Measurements from ENCODE around the gene P2RX6. TPM values are rescaled to one million over a fixed set of nuclear protein-coding genes. Genes with fewer than 3 reads are reported as not detected.

The P2RX6 gene
- total and polyA plus RNA-seq, 2 of the 4 experiments (the other 2 are of a cell fraction), result 0.90 to 1.6 TPM

DNA sequence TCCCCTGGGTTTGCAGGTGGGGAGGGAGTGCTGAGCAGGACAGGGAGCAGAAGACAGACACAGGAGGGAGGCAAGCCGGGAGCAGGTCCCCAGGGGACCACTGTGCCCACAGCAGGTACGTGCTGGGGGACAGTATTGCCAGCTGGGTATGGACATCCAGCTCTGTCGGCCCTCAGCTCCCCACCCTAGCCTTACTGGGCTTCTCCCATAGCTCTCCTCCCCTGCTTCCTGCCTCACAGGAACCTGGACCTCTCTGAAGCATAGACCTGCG, 40.5 kb downstream of the P2RX6 start:
- no peak overlapping the region for H2AK9ac ChIP-seq (replicated peaks; ENCODE audit: low read depth, low read length, poor library complexity)
- no peaks in the 10 kb centered on the region for H3K9me1 ChIP-seq (ENCODE audit: insufficient read depth, low read length)
- no peak overlapping the region for H4K91ac ChIP-seq (ENCODE audit: insufficient read depth, low read depth, low read length)
- no peak overlapping the region for H4K5ac ChIP-seq (ENCODE audit: low read depth, low read length)
- TF ChIP-seq BHLHE40 (IDR thresholded peaks at IDR 0.05; ENCODE audit: low read depth, low read length), result no peak
- no peak for TF ChIP-seq POLR2A (IDR thresholded peaks at IDR 0.05; ENCODE audit: low read depth, low read length)
- no peak for TF ChIP-seq RFX5 (IDR thresholded peaks at IDR 0.05; ENCODE audit: low read depth, low read length)
- no peak for TF ChIP-seq SMC3 (IDR thresholded peaks at IDR 0.05; ENCODE audit: low read depth, low read length)
- no peak for TF ChIP-seq FOS (IDR thresholded peaks at IDR 0.05; ENCODE audit: low read depth, low read length)
- no peak for TF ChIP-seq NFE2L2 (IDR thresholded peaks at IDR 0.05; ENCODE audit: low read depth, low read length)
- TF ChIP-seq, protein P1, sequence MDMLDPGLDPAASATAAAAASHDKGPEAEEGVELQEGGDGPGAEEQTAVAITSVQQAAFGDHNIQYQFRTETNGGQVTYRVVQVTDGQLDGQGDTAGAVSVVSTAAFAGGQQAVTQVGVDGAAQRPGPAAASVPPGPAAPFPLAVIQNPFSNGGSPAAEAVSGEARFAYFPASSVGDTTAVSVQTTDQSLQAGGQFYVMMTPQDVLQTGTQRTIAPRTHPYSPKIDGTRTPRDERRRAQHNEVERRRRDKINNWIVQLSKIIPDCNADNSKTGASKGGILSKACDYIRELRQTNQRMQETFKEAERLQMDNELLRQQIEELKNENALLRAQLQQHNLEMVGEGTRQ (IDR thresholded peaks at IDR 0.05; ENCODE audit: low read depth, low read length), result no peak
- no peak for TF ChIP-seq MXI1 (IDR thresholded peaks at IDR 0.05; ENCODE audit: borderline replicate concordance, low read depth, low read length)
- TF ChIP-seq CEBPB (IDR thresholded peaks at IDR 0.05; ENCODE audit: low read depth, low read length), result no peak
- no peak for TF ChIP-seq RCOR1 (IDR thresholded peaks at IDR 0.05; ENCODE audit: insufficient replicate concordance, low read length)
- TF ChIP-seq MAFK (IDR thresholded peaks at IDR 0.05; ENCODE audit: low read depth, low read length), result no peak
- no peak for TF ChIP-seq CHD1 (IDR thresholded peaks at IDR 0.05; ENCODE audit: low read depth, low read length)
- no peak for TF ChIP-seq RAD21 (IDR thresholded peaks at IDR 0.05; ENCODE audit: low read length)
- TF ChIP-seq, protein P2, sequence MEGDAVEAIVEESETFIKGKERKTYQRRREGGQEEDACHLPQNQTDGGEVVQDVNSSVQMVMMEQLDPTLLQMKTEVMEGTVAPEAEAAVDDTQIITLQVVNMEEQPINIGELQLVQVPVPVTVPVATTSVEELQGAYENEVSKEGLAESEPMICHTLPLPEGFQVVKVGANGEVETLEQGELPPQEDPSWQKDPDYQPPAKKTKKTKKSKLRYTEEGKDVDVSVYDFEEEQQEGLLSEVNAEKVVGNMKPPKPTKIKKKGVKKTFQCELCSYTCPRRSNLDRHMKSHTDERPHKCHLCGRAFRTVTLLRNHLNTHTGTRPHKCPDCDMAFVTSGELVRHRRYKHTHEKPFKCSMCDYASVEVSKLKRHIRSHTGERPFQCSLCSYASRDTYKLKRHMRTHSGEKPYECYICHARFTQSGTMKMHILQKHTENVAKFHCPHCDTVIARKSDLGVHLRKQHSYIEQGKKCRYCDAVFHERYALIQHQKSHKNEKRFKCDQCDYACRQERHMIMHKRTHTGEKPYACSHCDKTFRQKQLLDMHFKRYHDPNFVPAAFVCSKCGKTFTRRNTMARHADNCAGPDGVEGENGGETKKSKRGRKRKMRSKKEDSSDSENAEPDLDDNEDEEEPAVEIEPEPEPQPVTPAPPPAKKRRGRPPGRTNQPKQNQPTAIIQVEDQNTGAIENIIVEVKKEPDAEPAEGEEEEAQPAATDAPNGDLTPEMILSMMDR (conservative IDR thresholded peaks at IDR 0.05; ENCODE audit: low read depth, low read length), result no peak
- no peak for TF ChIP-seq MAZ (IDR thresholded peaks at IDR 0.05; ENCODE audit: borderline replicate concordance, low read depth, low read length)
- TF ChIP-seq, protein P3, sequence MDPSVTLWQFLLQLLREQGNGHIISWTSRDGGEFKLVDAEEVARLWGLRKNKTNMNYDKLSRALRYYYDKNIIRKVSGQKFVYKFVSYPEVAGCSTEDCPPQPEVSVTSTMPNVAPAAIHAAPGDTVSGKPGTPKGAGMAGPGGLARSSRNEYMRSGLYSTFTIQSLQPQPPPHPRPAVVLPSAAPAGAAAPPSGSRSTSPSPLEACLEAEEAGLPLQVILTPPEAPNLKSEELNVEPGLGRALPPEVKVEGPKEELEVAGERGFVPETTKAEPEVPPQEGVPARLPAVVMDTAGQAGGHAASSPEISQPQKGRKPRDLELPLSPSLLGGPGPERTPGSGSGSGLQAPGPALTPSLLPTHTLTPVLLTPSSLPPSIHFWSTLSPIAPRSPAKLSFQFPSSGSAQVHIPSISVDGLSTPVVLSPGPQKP (IDR thresholded peaks at IDR 0.05; ENCODE audit: borderline replicate concordance, low read depth, low read length), result no peak
- H3K9me3 ChIP-seq (ENCODE audit: control insufficient read depth, insufficient read depth, low read length), result no peaks in the 10 kb centered on the region
- H3K27me3 ChIP-seq (ENCODE audit: control insufficient read depth, insufficient read depth, low read length), result peaks cover 29% of the 10 kb centered on the region
- no peak overlapping the region for H3K14ac ChIP-seq (replicated peaks; ENCODE audit: low read depth, low read length)
- ATAC-seq (ENCODE audit: low read depth) (no peak), DNase-seq (no peak)
- no peak overlapping the region for H4K8ac ChIP-seq (ENCODE audit: low read depth in 2 of 2, low read length in 2 of 2)
- 40% methylated on average over 2 of the region's 4 CpGs; no CpG with 5 or more reads in 1 of the 2 experiments for WGBS, 2 experiments (ENCODE audit: extremely low coverage in 2 of 2, insufficient read length in 1 of 2)
- peak overlapping the region; percentile 43 for H2AFZ ChIP-seq (replicated peaks; ENCODE audit: low read length, poor library complexity)
- BruUV-seq (replicated peaks), result no TSS peak
- H3K18ac ChIP-seq (ENCODE audit: low read depth, low read length), result no peak overlapping the region
- no peak overlapping the region for H2BK120ac ChIP-seq (ENCODE audit: low read depth, low read length)
- CTCF ChIA-PET, result no interaction called here
- in situ Hi-C loops (cut with MboI; ENCODE audit: low sequenced_read_pairs) (no loop called here), dilution Hi-C loops (cut with HindIII; ENCODE audit: low sequenced_read_pairs, unreplicated experiment) (no loop called here), intact Hi-C loops (cut with micrococcal nuclease) (no loop called here)
- no peak overlapping the region for H2BK15ac ChIP-seq (ENCODE audit: low read depth, low read length)
- H2AK5ac ChIP-seq (ENCODE audit: low read depth, low read length), result no peak overlapping the region
- no peak overlapping the region for H3K4me2 ChIP-seq (ENCODE audit: low read depth, low read length)
- H3K4ac ChIP-seq (ENCODE audit: low read depth, low read length), result no peak overlapping the region
- H3K56ac ChIP-seq (ENCODE audit: extremely low read depth, insufficient read depth, low read length), result no peak overlapping the region
- H4K20me1 ChIP-seq (ENCODE audit: insufficient read depth, low read length), result no peaks in the 10 kb centered on the region
- H3K36me3 ChIP-seq (ENCODE audit: control insufficient read depth, insufficient read depth, low read length), result no peaks in the 10 kb centered on the region
- peaks cover 6% of the 10 kb centered on the region for H3K4me1 ChIP-seq (ENCODE audit: control insufficient read depth, insufficient read depth, low read length)
- no peaks in the 10 kb centered on the region for H3K79me1 ChIP-seq (ENCODE audit: low read depth in 1 of 2, low read length in 2 of 2)
- H3K23ac ChIP-seq (ENCODE audit: low read depth, low read length), result no peak overlapping the region
- H3K4me3 ChIP-seq (ENCODE audit: insufficient read depth, low read depth, low read length), result no peak overlapping the region
- POLR2A ChIA-PET (ENCODE audit: unreplicated experiment), result no interaction called here
- H2BK5ac ChIP-seq (ENCODE audit: low read depth, low read length, poor library complexity, severe bottlenecking), result no peak overlapping the region
- H3K9ac ChIP-seq (ENCODE audit: low read depth, low read length), result no peak overlapping the region
- no peak overlapping the region for H3K27ac ChIP-seq (ENCODE audit: insufficient read depth, low read length)
- no peak overlapping the region for H2BK20ac ChIP-seq (ENCODE audit: low read depth, low read length)
